Hepatocyte (in vitro differentiated cells): ENCODE data around the gene TSPAN32. TPM values are rescaled to one million over a fixed set of nuclear protein-coding genes. Genes with fewer than 3 reads are reported as not detected.

Experiments used
- DNase-seq: peaks from one replicate; pipeline ENCODE4 v3.0.0-alpha.2; 2016; ENCODE audit warnings: low spot score
- H2AFZ ChIP-seq: fragments of 200-600 bp; sonication (generic); 2 replicates; pipeline ENCODE4 v1.6.0; 2016; ENCODE audit warnings: antibody characterized with exemption, mild to moderate bottlenecking
- H3K27ac ChIP-seq: fragments of 200-600 bp; sonication (generic); 2 replicates; pipeline ENCODE4 v1.5.1; 2016; ENCODE audit warnings: mild to moderate bottlenecking
- H3K27me3 ChIP-seq: fragments of 200-600 bp; sonication (generic); 2 replicates; pipeline ENCODE4 v1.6.1; 2016
- H3K36me3 ChIP-seq: fragments of 200-600 bp; sonication (generic); replicated peaks from 2 replicates; pipeline ENCODE4 v1.5.1; 2016; ENCODE audit warnings: low read depth; ENCODE audit not compliant: insufficient read depth
- H3K4me1 ChIP-seq: fragments of 200-600 bp; sonication (generic); 2 replicates; pipeline ENCODE4 v1.5.1; 2016; ENCODE audit warnings: mild to moderate bottlenecking, moderate library complexity; ENCODE audit not compliant: insufficient read depth
- H3K4me2 ChIP-seq: fragments of 200-600 bp; sonication (generic); 2 replicates; pipeline ENCODE4 v1.6.0; 2016
- H3K4me3 ChIP-seq: fragments of 200-600 bp; sonication (generic); 2 replicates; pipeline ENCODE4 v1.5.1; 2016; ENCODE audit warnings: mild to moderate bottlenecking
- H3K79me2 ChIP-seq: fragments of 200-600 bp; sonication (generic); 2 replicates; pipeline ENCODE4 v1.6.0; 2017; ENCODE audit warnings: mild to moderate bottlenecking
- H3K9me2 ChIP-seq: fragments of 200-600 bp; sonication (generic); replicated peaks from 2 replicates; pipeline ENCODE4 v1.6.0; 2017; ENCODE audit warnings: mild to moderate bottlenecking; ENCODE audit not compliant: insufficient read depth
- H3K9me3 ChIP-seq: fragments of 200-600 bp; sonication (generic); 2 replicates; pipeline ENCODE4 v1.5.1; 2016; ENCODE audit warnings: low read depth, mild to moderate bottlenecking
- H4K20me1 ChIP-seq: fragments of 200-600 bp; sonication (generic); 2 replicates; pipeline ENCODE4 v1.6.0; 2016; ENCODE audit warnings: mild to moderate bottlenecking; ENCODE audit not compliant: insufficient read depth, poor library complexity, severe bottlenecking
- EZH2 ChIP-seq: fragments of 200-600 bp; sonication (generic); IDR thresholded peaks from 2 replicates; pipeline ENCODE4 v1.6.1; 2016; ENCODE audit warnings: antibody characterized with exemption, mild to moderate bottlenecking, borderline replicate concordance
- EZH2phosphoT487 ChIP-seq: fragments of 200-600 bp; sonication (generic); IDR thresholded peaks from one replicate; pipeline ENCODE4 v1.6.1; 2018; ENCODE audit warnings: antibody characterized with exemption, mild to moderate bottlenecking, low read depth, moderate library complexity; ENCODE audit not compliant: unreplicated experiment, severe bottlenecking
- WGBS: methylation state at CpG from one replicate; pipeline ENCODE4 v1.1.6; 2016; ENCODE audit warnings: low lambda C conversion rate; ENCODE audit errors: missing lambda C conversion rate; 5-methylcytosine and 5-hydroxymethylcytosine counted together
- polyA plus RNA-seq: library from polyadenylated mRNA; unstranded; fragments of >200 nt; fragmentation: Nextera tagmentation; extraction: Ambion mirVana; gene quantifications from 2 replicates; pipeline ENCODE4 v1.2.1, GENCODE V29; 2016
- total RNA-seq: library from RNA; depleted of rRNA; stranded (reverse); fragments of >200 nt; gene quantifications from 2 replicates; pipeline ENCODE4 v1.2.3, GENCODE V29; 2014
- TF ChIP-seq, protein P1 (sequence below): fragments of 200-600 bp; sonication (generic); IDR thresholded peaks from 2 replicates; pipeline ENCODE4 v1.5.1; 2016; ENCODE audit warnings: antibody characterized with exemption, mild to moderate bottlenecking; ENCODE audit not compliant: poor library complexity

TSPAN32 gene
- total and polyA plus RNA-seq, 2 experiments from 2014 or later = 1.5 to 4.8 TPM

DNA sequence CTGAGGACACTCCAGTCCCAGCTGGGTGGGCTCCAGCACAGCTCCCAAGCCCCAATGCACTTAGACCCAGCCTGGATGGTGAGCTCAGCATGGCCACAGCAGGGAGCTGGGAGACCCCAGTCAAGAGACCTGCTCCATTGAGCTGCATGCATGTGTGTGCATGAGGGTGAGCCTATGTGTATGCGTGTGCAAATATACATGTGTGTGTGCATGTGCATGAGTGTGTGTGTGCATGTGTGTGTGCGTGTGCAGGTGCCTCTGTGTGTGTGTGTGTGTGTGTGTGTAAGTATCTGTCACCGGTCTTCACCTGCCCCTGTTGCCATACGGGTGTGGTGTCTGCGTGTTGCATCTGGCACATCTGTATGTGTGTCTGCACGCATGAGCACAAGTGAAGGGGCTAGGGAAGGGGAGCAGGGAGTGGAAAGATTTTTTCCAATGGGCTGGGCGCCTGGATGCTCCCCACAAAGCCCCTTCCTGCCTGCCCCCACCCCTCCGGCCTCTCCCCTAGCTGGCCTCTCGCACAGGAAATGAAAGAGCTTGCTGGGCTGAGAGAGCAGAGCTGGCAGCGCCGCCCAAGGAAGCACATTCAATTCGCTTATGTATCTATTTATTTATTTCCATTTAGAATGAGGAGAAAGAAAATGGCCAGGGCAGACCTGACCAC lies 4.1 kb downstream of the TSPAN32 start:
- Histone ChIP-seq H3K4me1 (peaks cover 54% of the 10 kb centered on the region), H3K4me2 (peak overlapping the region; percentile 70), H3K27me3 (no peaks in the 10 kb centered on the region), H3K9me3 (no peaks in the 10 kb centered on the region), H3K9me2 (no peaks in the 10 kb centered on the region), H3K36me3 (no peaks in the 10 kb centered on the region), H3K79me2 (no peaks in the 10 kb centered on the region), H3K27ac (peak overlapping the region; percentile 99), H4K20me1 (no peaks in the 10 kb centered on the region), H3K4me3 (no peak overlapping the region), H2AFZ (no peak overlapping the region)
- 55% methylated on average over 11 of the region's 12 CpGs for WGBS
- DNase-seq = peak; percentile 75
- TF ChIP-seq EZH2 (no peak), EZH2phosphoT487 (no peak)
- TF ChIP-seq, protein P1, sequence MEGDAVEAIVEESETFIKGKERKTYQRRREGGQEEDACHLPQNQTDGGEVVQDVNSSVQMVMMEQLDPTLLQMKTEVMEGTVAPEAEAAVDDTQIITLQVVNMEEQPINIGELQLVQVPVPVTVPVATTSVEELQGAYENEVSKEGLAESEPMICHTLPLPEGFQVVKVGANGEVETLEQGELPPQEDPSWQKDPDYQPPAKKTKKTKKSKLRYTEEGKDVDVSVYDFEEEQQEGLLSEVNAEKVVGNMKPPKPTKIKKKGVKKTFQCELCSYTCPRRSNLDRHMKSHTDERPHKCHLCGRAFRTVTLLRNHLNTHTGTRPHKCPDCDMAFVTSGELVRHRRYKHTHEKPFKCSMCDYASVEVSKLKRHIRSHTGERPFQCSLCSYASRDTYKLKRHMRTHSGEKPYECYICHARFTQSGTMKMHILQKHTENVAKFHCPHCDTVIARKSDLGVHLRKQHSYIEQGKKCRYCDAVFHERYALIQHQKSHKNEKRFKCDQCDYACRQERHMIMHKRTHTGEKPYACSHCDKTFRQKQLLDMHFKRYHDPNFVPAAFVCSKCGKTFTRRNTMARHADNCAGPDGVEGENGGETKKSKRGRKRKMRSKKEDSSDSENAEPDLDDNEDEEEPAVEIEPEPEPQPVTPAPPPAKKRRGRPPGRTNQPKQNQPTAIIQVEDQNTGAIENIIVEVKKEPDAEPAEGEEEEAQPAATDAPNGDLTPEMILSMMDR = no peak

DNA sequence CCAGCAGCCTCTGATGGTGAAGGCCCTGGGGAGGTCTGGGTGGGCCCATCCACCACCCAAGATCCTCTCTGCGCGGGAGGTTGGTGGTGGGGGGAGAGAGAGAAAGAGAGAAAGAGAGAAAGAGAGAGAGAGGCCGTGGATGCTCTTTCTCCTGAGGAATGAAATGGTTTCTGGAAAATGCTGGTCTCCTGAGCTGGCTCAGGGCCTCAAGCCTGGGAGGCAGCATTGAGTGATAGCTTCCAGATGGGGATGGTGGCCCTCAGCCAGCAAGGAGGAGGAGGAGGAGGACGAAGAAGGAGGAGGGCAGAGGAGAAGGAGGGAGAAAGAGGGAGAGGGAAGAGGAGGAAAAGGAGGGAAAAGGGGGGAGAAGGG lies 4.6 kb downstream of the TSPAN32 start:
- H3K36me3 ChIP-seq = no peaks in the 10 kb centered on the region
- no peaks in the 10 kb centered on the region for H3K27me3 ChIP-seq
- WGBS = 49% methylated on average over 3 of the region's 4 CpGs
- TF ChIP-seq EZH2phosphoT487 = no peak
- TF ChIP-seq, protein P1 = no peak
- no peak for TF ChIP-seq EZH2
- H3K4me3 ChIP-seq = no peak overlapping the region
- no peaks in the 10 kb centered on the region for H3K79me2 ChIP-seq
- no peaks in the 10 kb centered on the region for H3K9me2 ChIP-seq
- H4K20me1 ChIP-seq = no peaks in the 10 kb centered on the region
- peaks cover 49% of the 10 kb centered on the region for H3K4me1 ChIP-seq
- H3K9me3 ChIP-seq = no peaks in the 10 kb centered on the region
- no peak overlapping the region for H2AFZ ChIP-seq
- DNase-seq = peak; percentile 82
- peak overlapping the region; percentile 70 for H3K4me2 ChIP-seq
- H3K27ac ChIP-seq = peak overlapping the region; percentile 99

DNA sequence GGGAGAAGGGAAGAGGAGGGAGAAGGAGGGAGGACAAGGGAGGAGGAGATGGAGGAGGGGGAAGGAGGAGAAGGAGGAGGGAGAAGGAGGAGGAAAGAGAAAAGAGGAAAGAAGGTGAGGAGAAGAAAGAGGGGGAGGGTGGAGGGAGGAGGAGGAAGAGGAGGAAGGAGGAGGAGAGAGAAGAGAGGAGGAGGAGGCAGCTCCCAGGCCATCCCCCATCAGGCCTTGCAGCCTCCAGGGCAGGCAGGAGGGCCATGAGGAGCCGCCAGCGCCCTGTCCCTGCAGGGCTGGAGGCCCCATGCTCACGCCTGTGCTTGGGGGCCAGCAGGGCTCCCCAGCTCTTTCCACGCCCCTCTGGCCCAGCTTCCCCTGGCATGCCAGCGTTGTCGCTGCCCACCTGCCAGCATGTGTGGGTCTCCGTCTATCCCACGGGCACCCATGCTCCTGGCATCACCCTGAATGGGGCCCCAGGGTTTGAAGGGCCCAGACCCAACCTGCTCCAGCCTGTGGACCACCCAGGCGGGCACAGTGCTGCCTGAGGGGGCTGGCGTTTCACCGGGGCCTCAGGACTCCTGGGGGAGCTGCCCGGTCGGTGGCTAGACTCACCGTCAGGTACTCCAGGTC lies 5.2 kb downstream of the TSPAN32 start:
- Histone ChIP-seq H3K4me3 (no peak overlapping the region), H3K4me1 (peaks cover 44% of the 10 kb centered on the region), H3K27me3 (no peaks in the 10 kb centered on the region)

More for the DNA sequence above, 5.2 kb downstream of the TSPAN32 start:
- Histone ChIP-seq H3K36me3 (no peaks in the 10 kb centered on the region), H4K20me1 (no peaks in the 10 kb centered on the region), H3K79me2 (no peaks in the 10 kb centered on the region), H3K4me2 (peak overlapping the region; percentile 51), H3K9me2 (no peaks in the 10 kb centered on the region), H2AFZ (no peak overlapping the region), H3K9me3 (no peaks in the 10 kb centered on the region), H3K27ac (peak overlapping the region; percentile 99)
- 60% methylated on average over 13 of the region's 14 CpGs for WGBS
- TF ChIP-seq EZH2 = no peak
- TF ChIP-seq, protein P1 = no peak
- no peak for TF ChIP-seq EZH2phosphoT487
- no peak for DNase-seq
